Fibroblast of mammary gland (primary cell): ENCODE data around the gene AKAP10.
A peak's percentile ranks its signal among the peaks of the same experiment; 100 is the strongest.

Source experiments
- DNase-seq: peaks from one replicate; pipeline ENCODE4 v3.0.0-alpha.2; 2010; ENCODE audit warnings: low read depth
- H3K4me3 ChIP-seq: 2 replicates; pipeline ENCODE4 v1.5.1; 2011; ENCODE audit warnings: low read depth, mild to moderate bottlenecking, low read length, moderate library complexity; ENCODE audit not compliant: control insufficient read depth
- TF ChIP-seq, protein P1 (sequence below): conservative IDR thresholded peaks from 2 replicates; pipeline ENCODE4 v1.5.1; 2011; ENCODE audit warnings: low read depth, low read length, inconsistent platforms; ENCODE audit not compliant: control insufficient read depth, insufficient read depth

The AKAP10 gene

DNA sequence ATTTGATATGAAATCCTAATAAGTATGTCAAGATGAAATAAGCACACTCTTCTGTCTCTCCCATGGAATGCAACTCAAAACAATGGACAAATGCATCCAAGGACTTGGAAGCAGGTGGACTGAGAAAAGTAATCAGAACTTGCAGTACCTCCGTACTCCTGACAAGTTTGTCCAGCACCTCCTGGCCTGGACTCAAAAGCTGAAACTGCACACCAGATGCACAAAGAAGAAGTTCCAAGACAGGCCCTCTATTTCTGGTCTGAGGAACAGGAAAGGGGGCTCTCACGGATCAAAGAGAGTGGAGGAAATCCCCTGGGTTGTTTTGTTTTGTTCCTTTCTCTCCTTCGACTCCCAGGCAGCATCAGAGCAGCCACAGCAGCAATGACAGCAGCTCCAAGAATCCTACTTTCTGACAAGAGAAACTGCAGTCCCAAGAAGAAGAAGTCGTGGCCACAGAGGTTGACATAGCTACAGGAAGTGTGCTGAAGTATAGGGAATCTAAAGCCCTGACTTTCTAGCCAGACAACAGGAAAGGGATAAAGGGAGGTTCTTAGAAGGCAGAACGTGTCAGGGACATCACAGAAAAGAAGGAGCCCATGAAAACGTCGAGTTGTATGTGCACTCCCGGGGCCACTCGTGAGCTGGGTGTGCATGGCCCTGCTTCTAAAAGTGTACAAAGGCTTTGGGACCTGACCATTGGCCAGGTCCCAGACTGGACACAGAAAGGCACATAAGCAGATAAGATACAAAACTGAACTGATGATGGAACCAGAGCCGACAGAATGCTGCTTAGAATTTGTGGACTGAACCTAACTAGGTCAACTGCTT is 29.3 kb downstream of the AKAP10 start:
- TF ChIP-seq, protein P1, sequence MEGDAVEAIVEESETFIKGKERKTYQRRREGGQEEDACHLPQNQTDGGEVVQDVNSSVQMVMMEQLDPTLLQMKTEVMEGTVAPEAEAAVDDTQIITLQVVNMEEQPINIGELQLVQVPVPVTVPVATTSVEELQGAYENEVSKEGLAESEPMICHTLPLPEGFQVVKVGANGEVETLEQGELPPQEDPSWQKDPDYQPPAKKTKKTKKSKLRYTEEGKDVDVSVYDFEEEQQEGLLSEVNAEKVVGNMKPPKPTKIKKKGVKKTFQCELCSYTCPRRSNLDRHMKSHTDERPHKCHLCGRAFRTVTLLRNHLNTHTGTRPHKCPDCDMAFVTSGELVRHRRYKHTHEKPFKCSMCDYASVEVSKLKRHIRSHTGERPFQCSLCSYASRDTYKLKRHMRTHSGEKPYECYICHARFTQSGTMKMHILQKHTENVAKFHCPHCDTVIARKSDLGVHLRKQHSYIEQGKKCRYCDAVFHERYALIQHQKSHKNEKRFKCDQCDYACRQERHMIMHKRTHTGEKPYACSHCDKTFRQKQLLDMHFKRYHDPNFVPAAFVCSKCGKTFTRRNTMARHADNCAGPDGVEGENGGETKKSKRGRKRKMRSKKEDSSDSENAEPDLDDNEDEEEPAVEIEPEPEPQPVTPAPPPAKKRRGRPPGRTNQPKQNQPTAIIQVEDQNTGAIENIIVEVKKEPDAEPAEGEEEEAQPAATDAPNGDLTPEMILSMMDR = no peak
- DNase-seq = no peak
- no peak overlapping the region for H3K4me3 ChIP-seq

DNA sequence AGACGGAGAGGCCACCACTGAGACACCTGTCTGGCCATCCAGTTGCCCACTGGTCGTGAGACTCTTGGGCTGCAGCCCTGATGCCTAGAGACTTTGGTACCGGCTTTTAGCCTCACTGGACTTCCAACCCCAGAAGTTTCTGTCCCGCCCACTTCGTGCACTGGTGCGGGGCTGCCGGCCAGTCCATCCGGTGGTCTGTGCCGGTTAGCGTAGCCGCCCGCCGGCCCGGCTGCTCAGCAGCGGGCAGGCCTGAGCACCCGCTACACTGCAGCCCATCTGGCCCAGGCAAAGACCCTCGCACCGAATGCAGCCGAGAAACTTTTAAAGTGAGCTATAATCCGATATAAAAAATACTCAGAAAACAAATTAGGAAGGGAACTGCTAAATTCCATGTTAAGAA is 30.7 kb downstream of the AKAP10 start:
- H3K4me3 ChIP-seq = no peak overlapping the region
- DNase-seq = no peak
- TF ChIP-seq, protein P1 = no peak

DNA sequence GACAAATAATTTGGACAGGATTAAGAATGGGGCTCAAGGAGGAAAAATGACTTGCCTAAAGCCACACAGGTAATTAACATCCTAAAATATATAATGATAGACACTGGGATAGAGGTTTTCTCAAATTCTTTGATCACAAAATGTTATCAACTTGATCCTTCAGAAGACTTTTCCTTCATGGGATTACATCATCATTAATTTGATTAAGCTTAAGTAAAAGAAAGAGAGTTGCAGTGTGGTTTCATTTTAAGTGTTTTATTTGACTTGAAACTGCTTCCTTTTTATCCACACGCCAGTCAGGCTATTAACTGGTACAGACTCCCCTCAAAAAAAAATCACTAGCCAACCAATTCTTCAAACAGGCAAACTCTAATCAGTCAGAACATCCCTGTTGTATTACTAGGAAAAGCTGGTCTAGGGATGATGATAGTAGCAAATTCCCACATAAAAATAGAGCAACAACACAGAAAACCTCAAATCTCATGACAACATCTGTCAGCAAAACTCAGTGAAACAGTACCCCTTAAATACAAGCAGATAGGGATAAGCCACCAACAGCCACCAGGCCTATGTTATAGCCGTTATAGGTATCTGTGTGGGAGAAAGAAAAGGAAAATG is 32.5 kb downstream of the AKAP10 start:
- TF ChIP-seq, protein P1 = no peak
- DNase-seq = no peak
- H3K4me3 ChIP-seq = no peak overlapping the region

DNA sequence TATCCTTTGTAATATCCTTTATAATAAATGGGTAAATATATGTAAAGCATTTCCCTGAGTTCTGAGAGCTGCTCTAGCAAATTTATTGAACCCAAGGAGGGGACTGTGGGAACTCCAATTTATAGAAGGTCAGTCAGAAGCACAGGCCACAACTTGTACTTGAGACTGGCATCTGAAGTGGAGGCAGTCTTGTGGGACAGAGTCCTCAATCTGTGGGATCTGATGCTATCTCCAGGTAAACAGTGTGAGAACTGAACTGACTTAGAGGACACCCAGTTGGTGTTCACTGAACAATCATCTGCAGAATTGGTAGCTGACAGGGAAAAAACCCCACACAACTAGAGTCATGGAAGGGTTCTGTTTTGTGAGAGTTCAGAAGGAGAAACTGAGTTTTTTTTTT is 34.0 kb downstream of the AKAP10 start:
- TF ChIP-seq, protein P1 = no peak
- DNase-seq = no peak
- H3K4me3 ChIP-seq = no peak overlapping the region

DNA sequence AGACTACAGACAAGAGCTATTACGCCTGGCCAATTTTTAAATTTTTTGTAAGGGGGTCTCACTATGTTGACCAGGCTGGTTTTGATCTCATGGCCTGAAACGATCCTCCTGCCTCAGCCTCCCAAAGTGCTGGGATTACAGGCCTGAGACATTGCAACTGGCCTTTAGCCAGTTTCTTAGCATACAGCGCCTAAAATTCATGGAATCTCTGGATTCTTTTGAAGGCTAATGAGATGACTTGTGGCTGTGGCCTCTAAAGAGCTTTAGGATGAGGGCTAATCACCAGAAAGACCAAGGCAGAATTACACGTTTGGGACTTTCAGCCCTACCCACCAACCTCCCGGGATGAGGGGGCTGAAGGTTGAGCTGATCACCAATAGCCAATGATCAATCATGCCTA is 34.6 kb downstream of the AKAP10 start:
- TF ChIP-seq, protein P1 = no peak
- H3K4me3 ChIP-seq = no peak overlapping the region
- DNase-seq = no peak

DNA sequence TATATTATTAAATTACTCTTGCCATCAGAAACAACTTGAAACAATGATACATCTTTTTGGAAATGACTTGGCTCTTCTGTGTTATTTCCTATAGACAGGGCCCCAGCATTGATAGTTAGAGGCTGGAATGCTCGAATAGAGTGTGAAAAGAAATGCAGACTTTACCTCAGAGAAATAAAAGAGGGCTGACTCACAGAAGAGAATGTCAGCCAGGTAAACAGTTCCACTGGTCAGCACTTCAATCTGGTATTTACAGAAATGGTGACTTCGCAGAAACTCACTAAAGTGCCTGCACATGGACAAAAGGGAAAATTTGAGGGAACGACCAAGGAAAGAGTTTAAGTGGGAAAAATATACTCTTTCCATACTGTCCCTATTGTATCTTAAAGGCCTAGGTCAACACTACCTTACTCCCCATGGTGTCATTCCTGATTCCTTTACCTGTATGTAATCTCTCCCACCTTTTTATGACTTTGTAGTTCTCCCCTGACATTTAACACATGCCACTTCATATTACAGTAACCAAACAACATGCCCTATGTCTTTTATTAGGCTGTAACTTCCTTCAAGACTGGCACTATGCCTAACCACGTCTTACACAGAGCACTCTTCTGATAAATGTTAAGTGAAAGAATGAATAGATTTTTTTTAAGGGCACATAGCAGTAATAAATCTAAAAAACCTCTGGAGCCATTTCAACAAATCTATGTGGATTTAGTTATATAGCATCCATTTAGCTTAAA is 36.7 kb downstream of the AKAP10 start:
- H3K4me3 ChIP-seq = no peak overlapping the region
- TF ChIP-seq, protein P1 = no peak
- peak; percentile 46 for DNase-seq
